Stimulated activated CD8-positive, alpha-beta memory T cell treated with anti-CD3 and anti-CD28 coated beads, Interleukin-15, amount 100 ng/mL, for 24 hours (primary cell): ENCODE data around the gene ZNF77.
A peak's percentile ranks its signal among the peaks of the same experiment; 100 is the strongest.
"Not testable (repeated sequence)": the region's sequence is repeated elsewhere in the genome, so short reads cannot be mapped to it uniquely, and the experiment has no call there.

Experiments
- DNase-seq: peaks from one replicate; pipeline ENCODE4 v3.0.0-alpha.2; 2020; ENCODE audit warnings: low read depth

The ZNF77 gene

DNA sequence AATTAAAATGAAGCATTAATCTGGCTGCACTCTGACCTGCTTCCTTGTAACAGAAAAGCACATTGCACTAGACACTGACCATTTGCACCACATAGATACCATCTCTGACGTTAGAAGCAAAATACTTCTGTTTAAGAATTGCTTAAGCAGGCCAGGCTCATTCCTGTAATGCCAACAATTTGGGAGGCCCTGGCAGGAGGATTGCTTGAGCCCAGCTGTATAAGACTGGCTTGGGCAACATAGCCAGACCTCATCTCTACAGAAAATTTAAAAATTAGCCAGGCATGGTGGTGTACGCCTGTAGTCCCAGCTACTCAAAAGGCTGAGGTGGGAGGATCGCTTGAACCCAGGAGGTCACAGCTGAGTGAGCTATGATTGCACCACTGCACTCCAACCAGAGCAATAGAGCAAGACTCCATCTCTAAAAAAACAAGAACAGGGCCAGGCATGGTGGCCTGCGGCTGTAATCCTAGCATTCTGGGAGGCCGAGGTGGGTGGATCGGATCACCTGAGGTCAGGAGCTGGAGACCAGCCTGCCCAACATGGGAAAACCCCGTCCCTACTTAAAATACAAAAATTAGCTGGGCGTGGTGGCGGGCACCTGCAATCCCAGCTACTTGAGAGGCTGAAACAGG lies 25.5 kb upstream of the ZNF77 start:
- no peak for DNase-seq

DNA sequence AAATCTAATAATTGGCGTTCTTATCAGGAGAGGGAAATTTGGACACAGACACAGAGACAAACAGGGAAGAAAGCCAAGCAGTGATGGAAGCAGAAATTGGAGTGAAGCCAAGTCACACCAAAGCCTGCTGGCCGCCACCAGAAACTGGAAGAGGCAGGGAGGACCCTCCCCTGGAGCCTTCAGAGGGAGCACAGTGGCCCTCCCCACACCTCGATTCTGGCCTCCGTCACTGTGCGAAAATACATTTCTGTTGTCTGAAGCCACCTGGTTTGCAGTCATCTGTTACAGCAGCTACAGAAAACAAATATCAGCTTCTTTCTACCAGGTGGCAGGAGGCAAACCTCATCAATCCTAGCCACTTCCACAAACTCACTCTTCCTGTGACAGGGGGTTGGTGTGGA lies 24.3 kb upstream of the ZNF77 start:
- no peak for DNase-seq

DNA sequence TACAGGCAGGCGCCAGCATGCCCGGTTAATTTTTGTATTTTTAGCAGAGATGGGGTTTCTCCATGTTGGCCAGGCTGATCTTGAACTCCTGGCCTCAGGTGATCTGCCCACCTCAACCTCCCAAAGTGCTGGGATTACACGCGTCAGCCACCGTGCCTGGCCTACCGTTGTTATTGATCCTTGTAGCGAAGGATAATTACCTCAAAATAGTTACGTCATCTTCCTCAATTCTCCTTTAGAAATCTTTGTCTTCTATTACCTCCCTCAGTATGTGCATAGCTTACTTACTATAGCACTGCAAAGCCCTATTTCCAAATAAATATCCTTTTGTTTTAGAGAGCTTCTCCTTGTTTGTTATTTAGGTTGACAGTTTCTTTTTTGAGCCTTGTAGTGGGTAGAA lies 23.2 kb upstream of the ZNF77 start:
- no peak for DNase-seq

GRCh38 chr19:2964874-2965273 lies 20.1 kb upstream of the ZNF77 start:
- DNase-seq: no peak

- DNase-seq: not testable (repeated sequence)
Observed at GRCh38 chr19:2963631-2964030, 18.9 kb upstream of the ZNF77 start.

DNA sequence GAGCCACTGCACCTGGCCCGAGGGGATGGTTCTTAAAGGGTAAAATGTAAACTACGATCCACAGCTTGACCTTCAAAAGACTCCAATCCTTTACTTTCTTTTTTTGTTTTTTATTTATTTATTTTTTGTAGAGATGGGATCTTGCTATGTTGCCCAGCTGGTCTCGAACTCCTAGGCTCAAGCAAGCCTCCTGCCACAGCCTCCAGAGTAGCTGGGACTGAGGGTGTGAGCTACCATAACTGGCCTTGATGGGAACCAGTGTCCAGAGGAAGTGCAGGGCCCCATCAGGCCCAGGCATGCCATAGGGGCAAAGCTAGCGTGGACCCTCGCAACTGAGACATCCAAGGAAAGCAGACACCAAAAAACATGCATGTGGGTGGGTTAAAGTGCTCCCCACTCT lies 18.4 kb upstream of the ZNF77 start:
- no peak for DNase-seq

- no peak for DNase-seq
Observed at GRCh38 chr19:2962018-2962670, 17.4 kb upstream of the ZNF77 start.

DNA sequence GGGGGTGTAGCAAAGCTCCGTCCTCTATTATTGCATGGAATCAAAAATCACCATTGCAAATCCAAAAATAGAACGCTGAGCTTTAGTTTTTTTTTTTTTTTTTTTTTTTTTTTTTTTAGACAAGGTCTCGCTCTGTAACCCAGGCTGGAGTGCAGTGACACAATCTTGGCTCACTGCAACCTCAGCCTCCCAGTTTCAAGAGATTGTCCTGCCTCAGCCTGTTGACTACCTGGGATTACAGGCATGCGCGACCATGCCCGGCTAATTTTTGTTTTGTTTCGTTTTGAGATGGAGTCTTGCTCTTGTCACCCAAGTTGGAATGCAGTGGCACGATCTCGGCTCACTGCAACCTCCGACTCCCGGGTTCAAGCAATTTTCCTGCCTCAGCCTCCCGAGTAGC lies 15.3 kb upstream of the ZNF77 start:
- DNase-seq: no peak

- DNase-seq: no peak
Observed at GRCh38 chr19:2957160-2957559, 12.4 kb upstream of the ZNF77 start.

DNA sequence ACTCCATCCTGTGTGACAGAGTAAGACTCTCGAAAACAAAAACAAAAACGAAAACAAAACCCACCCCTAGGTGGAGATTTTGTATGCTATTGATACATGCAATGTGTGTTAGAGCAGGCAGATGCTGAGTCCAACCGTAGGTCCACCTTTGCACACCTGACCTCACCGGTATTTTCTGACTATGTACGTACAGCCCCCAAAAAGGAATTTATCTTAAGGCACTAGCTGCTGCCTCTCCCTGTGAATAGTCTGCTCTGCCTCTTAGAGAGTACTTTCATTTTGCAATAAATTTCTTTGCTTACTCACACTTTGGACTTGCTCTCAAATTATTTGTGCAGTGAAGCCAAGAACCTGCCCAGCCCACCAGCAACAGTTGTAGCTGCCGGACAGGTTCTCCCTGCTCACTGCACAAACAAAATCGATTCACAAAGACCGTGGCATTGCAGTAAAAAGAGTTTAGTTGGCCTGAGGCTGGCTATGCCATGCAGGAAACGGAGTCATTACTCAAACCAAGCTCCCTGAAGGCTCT lies 8.2 kb upstream of the ZNF77 start:
- DNase-seq: no peak

- DNase-seq: peak; percentile 99
Observed at GRCh38 chr19:2950286-2951124, 5.7 kb upstream of the ZNF77 start.

GRCh38 chr19:2949939-2950285 lies 5.1 kb upstream of the ZNF77 start:
- no peak for DNase-seq

DNA sequence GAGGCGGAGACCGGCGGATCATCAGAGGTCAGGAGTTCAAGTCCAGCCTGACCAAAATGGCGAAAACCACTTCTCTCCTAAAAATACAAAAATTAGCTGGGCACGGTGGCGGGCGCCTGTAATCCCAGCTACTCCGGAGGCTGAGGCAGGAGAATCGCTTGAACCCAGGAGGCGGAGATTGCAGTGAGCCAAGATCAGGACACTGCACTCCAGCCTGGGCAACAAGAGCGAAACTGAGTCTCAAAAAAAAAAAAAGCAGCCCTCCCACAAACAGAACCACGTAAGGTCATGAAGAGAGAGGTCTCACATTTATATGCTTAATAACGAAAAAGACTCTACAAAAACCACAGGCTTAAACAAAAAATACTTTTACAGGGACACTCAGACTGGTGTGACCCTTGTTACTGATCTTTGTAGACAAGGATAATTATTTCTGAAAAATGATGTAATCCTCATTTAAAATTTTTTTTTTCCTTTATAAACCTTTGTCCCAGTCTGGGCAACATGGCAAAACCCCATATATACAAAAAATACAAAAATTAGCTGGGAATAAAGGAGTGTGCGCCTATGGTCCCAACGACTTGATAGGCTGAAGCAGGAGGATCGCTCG lies 909 bp upstream of the ZNF77 start:
- DNase-seq: no peak

DNA sequence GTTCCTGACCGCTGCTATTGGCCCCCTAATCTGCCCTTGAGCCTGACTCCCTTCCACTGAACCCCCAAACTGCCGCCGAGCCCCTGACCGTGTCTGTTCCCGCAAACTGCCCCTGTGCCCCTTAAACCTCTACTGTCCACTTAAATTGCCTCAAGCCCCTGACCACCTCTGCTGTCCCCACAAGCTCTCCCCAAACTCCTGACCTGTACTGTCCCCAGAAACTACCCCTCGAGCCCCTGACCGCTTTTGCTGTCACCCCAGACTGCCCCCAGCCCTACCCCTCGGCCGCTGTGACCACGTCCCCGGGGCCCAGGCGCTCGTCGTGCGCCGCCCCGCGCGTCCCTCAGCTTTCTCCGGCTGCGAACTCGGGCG lies 382 bp downstream of the ZNF77 start:
- no peak for DNase-seq

GRCh38 chr19:2942928-2943640 lies 1.7 kb downstream of the ZNF77 start:
- no peak for DNase-seq

DNA sequence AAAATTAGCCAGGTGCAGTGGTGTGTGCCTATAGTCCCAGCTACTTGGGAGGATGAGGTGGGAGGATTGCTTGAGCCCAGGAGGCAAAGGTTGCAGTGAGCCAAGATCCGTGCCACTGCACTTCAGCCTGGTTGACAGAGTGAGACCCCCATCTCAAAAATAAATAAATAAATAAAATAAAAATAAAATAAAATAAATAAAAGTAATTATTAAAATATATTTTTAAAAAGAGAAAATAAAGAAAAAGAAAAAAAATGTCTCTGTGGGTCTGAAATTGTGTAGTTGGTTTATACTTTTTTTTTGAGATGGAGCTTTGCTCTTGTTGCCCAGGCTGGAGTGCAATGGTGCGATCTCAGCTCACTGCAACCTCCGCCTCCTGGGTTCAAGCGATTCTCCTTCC lies 8.9 kb downstream of the ZNF77 start:
- DNase-seq: not testable (repeated sequence)

- no peak for DNase-seq
Observed at GRCh38 chr19:2933490-2933910, 11.3 kb downstream of the ZNF77 start.

GRCh38 chr19:2927032-2927430 lies 17.7 kb downstream of the ZNF77 start:
- no peak for DNase-seq

DNA sequence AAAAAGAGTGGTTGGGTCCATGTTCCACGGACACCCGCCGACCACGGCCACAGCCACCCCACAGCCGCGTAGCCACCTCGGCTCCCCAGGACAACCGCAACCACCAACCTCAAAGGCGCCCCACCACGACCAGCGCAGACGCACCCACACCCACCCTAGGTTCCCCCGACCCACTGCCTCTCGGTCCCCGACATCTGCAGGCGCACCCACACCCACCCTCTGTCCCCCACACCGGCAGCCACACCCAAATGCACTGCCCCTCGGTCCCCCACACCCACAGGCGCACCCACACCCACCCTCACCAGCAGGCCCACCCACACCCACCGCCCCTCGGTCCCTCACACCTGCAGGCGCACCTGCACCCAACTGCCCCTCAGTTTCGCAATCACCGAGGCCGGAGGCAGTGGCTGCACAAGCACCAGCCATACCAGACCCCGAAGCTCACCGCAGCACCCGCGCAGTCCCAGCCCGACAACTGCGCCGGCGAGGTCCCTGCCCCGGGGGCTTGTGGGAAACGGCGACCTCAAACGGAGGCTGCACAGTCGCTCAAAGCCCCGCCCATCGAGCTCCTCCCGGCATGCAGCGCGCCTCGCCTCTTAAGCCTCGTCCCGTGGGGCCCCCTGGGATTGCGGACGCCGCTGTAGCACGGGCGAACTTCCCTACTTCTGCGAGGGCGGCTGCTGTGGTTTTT lies 18.3 kb downstream of the ZNF77 start:
- no peak for DNase-seq

DNA sequence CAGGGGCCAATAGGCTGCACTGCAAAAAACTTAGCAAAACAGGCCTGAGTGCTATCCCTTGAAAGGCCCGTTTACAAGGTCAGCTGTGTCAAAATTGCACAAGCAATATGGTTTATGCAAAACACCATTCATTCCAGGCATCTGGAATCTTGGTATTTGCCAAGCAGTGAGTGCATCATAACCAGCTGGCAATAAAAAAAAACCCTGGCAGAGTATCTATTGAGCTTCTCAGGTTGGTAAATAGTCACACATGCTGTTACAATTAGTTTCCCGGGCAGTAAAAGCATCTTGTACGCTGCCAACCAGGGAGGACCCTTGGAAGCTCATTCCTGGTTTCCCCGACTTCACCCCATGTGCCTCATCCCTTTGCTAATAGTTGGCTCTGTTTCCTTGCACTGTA lies 21.3 kb downstream of the ZNF77 start:
- DNase-seq: no peak

DNA sequence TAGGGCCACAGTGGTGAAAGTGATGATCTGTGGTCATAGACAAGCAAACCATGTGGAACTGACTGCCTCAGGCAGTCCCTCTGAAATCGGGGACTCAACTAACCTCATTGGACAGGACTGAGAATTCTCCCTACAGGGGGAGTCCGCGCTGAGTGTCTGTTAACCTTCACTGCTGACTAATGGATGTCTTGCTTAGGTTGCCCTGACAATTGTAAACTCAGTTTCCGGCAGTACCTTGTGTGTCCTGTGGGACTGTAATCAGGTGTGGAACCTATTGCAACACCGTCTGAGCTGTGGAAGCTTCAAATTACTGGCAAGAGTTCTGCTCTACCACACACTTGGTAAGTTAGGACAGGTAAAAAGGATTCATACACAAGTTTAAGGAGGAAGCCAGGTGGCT lies 21.8 kb downstream of the ZNF77 start:
- no peak for DNase-seq
